HG02840 (cell line): Measurements from ENCODE around the gene UNC5A.

Experiments
- ATAC-seq: cut with Tn5 transposase; IDR thresholded peaks from one replicate; pipeline ENCODE4 v1.9.1; 2021; ENCODE audit warnings: mild to moderate bottlenecking, moderate library complexity, moderate number of reproducible peaks; ENCODE audit not compliant: unreplicated experiment, low FRiP score

The UNC5A gene

GRCh38 chr5:176876506-176877431, 66.4 kb downstream of the UNC5A start:
- ATAC-seq, result no peak

- ATAC-seq, result no peak
Observed at GRCh38 chr5:176877793-176878331, 67.5 kb downstream of the UNC5A start.

GRCh38 chr5:176878463-176878862, 68.1 kb downstream of the UNC5A start:
- ATAC-seq, result no peak

GRCh38 chr5:176878906-176879662, 68.7 kb downstream of the UNC5A start:
- no peak for ATAC-seq

- no peak for ATAC-seq
Observed at GRCh38 chr5:176879663-176880361, 69.5 kb downstream of the UNC5A start.

- no peak for ATAC-seq
Observed at GRCh38 chr5:176880366-176881020, 70.1 kb downstream of the UNC5A start.

GRCh38 chr5:176881021-176881749, 70.8 kb downstream of the UNC5A start:
- ATAC-seq, result no peak

GRCh38 chr5:176881816-176882566, 71.6 kb downstream of the UNC5A start:
- ATAC-seq, result no peak

GRCh38 chr5:176882567-176882903, 72.2 kb downstream of the UNC5A start:
- ATAC-seq, result no peak

- no peak for ATAC-seq
Observed at GRCh38 chr5:176883700-176884570, 73.6 kb downstream of the UNC5A start.

GRCh38 chr5:176884571-176884890, 74.2 kb downstream of the UNC5A start:
- ATAC-seq, result no peak

- ATAC-seq, result no peak
Observed at GRCh38 chr5:176886336-176887251, 76.2 kb downstream of the UNC5A start.

- no peak for ATAC-seq
Observed at GRCh38 chr5:176887252-176887849, 77.0 kb downstream of the UNC5A start.

- ATAC-seq, result no peak
Observed at GRCh38 chr5:176888016-176888864, 77.9 kb downstream of the UNC5A start.

- ATAC-seq, result no peak
Observed at GRCh38 chr5:176888865-176889165, 78.5 kb downstream of the UNC5A start.
